Panc1 (cell line): ENCODE results near the gene NFIB.

Experiments used
- POLR2AphosphoS5 ChIP-seq: IDR thresholded peaks from 2 replicates; pipeline ENCODE4 v1.6.1; 2012; ENCODE audit warnings: mild to moderate bottlenecking, low read depth, low read length, moderate library complexity
- REST ChIP-seq, 2 experiments: IDR thresholded peaks; 2 replicates each; pipeline ENCODE4 v1.6.1; 2011 to 2012; ENCODE audit warnings: low read depth in 2 of 2, control low read depth in 1 of 2, low read length in 1 of 2, mild to moderate bottlenecking in 1 of 2, moderate library complexity in 1 of 2; ENCODE audit not compliant: insufficient read depth in 1 of 2
- SIN3A ChIP-seq: IDR thresholded peaks from 2 replicates; pipeline ENCODE4 v1.6.1; 2012; ENCODE audit warnings: low read depth, mild to moderate bottlenecking, low read length, moderate library complexity, borderline replicate concordance; ENCODE audit not compliant: insufficient read depth
- TF ChIP-seq, protein P1 (sequence below): fragments of 450-650 bp; IDR thresholded peaks from 2 replicates; pipeline ENCODE4 v1.5.1; 2017; ENCODE audit warnings: mild to moderate bottlenecking

GRCh38 chr9:14094491-14094890 lies 219.4 kb downstream of the NFIB start:
- TF ChIP-seq, protein P1, sequence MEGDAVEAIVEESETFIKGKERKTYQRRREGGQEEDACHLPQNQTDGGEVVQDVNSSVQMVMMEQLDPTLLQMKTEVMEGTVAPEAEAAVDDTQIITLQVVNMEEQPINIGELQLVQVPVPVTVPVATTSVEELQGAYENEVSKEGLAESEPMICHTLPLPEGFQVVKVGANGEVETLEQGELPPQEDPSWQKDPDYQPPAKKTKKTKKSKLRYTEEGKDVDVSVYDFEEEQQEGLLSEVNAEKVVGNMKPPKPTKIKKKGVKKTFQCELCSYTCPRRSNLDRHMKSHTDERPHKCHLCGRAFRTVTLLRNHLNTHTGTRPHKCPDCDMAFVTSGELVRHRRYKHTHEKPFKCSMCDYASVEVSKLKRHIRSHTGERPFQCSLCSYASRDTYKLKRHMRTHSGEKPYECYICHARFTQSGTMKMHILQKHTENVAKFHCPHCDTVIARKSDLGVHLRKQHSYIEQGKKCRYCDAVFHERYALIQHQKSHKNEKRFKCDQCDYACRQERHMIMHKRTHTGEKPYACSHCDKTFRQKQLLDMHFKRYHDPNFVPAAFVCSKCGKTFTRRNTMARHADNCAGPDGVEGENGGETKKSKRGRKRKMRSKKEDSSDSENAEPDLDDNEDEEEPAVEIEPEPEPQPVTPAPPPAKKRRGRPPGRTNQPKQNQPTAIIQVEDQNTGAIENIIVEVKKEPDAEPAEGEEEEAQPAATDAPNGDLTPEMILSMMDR = no peak
- TF ChIP-seq POLR2AphosphoS5 = no peak
- TF ChIP-seq SIN3A = no peak
- TF ChIP-seq REST (IDR thresholded peaks at IDR 0.05; ENCODE audit: insufficient read depth in 1 of 2, low read depth in 2 of 2, low read length in 1 of 2) = no peak
